ENCODE data around the gene KIAA1217. TPM values are rescaled to one million over a fixed set of nuclear protein-coding genes. Genes with fewer than 3 reads are reported as not detected.

Gene KIAA1217
- total RNA-seq, 1 donor from 2014 or later, result 161 TPM

DNA sequence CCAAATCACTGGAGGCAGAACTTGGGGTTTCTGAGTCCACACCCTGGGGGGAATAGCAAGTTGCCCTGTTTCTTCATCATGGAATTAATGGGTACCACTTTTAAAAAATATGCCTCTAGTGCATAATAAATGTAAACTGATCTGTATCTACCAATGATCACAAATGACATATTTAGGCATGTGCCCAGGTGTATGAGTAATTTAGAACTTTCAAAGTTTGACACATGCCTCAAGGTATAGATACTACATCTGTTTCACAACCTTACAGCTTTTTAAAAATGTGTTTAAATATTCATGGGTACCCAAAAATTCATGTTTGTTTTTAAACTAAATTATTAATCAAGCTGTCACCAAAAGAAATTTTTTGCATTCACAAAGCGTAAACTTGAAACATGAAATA is 226.0 kb downstream of the KIAA1217 start:
- TF ChIP-seq, protein P1, sequence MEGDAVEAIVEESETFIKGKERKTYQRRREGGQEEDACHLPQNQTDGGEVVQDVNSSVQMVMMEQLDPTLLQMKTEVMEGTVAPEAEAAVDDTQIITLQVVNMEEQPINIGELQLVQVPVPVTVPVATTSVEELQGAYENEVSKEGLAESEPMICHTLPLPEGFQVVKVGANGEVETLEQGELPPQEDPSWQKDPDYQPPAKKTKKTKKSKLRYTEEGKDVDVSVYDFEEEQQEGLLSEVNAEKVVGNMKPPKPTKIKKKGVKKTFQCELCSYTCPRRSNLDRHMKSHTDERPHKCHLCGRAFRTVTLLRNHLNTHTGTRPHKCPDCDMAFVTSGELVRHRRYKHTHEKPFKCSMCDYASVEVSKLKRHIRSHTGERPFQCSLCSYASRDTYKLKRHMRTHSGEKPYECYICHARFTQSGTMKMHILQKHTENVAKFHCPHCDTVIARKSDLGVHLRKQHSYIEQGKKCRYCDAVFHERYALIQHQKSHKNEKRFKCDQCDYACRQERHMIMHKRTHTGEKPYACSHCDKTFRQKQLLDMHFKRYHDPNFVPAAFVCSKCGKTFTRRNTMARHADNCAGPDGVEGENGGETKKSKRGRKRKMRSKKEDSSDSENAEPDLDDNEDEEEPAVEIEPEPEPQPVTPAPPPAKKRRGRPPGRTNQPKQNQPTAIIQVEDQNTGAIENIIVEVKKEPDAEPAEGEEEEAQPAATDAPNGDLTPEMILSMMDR (IDR thresholded peaks at IDR 0.05; ENCODE audit: unreplicated experiment), result no peak
- no peak for DNase-seq (ENCODE audit: low spot score in 2 of 2, unreplicated experiment in 2 of 2)
- Mint-ChIP-seq H3K4me3 (no peak overlapping the region), H3K36me3 (peaks cover 53% of the 10 kb centered on the region), H3K27ac (no peak overlapping the region), H3K27me3 (ENCODE audit: low read depth) (no peaks in the 10 kb centered on the region), H3K4me1 (peaks cover 9% of the 10 kb centered on the region), H3K9me3 (no peaks in the 10 kb centered on the region)

DNA sequence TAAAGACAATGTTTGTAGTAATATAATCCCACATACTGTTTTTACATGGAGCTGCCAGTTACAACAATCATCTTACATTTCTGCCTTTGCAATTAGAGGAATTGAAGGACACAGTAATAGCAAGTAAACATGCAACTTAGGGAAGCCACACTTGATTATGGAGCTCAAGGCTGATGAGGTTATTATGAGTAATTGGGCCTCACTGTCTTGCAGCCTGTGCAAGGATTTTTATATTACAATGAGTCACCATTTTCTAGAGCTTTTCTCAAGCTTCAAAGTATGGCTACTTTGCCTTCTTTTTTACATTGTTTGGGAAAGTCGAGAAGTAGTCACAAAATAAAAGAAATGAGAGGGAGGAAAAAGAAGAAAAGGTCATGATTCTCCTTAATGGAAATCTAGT is 226.4 kb downstream of the KIAA1217 start:
- H3K4me1 Mint-ChIP-seq, result peaks cover 13% of the 10 kb centered on the region
- no peak overlapping the region for H3K27ac Mint-ChIP-seq

DNA sequence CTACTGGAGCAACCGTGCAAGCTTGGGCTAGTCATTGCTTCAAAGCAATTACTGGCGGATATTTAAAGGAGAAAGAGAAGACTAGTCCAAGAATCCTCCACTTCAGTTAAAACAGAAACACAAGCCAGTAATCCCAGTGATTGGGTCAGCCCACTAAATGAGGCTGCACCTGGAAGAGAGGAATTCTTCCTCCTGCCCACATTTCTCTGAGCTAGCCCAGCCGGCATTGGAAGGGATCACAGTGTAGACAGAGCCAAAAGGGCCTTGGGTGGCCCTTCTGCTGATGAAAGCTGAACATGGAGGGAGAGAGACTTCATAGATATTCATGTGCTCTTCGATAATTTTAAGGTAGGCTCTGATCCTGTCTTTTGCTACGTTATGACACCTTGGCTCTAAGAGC is 228.4 kb downstream of the KIAA1217 start:
- TF ChIP-seq, protein P1 (IDR thresholded peaks at IDR 0.05; ENCODE audit: unreplicated experiment), result no peak
- Mint-ChIP-seq H3K27ac (no peak overlapping the region), H3K4me3 (no peak overlapping the region), H3K4me1 (peaks cover 27% of the 10 kb centered on the region), H3K36me3 (peaks cover 67% of the 10 kb centered on the region), H3K9me3 (no peaks in the 10 kb centered on the region), H3K27me3 (ENCODE audit: low read depth) (no peaks in the 10 kb centered on the region)
- DNase-seq (ENCODE audit: low spot score in 2 of 2, unreplicated experiment in 2 of 2), result no peak

More for the DNA sequence above, 226.4 kb downstream of the KIAA1217 start:
- no peak for DNase-seq (ENCODE audit: low spot score in 2 of 2, unreplicated experiment in 2 of 2)
- Mint-ChIP-seq H3K9me3 (no peaks in the 10 kb centered on the region), H3K27me3 (ENCODE audit: low read depth) (no peaks in the 10 kb centered on the region), H3K36me3 (peaks cover 57% of the 10 kb centered on the region), H3K4me3 (no peak overlapping the region)
- TF ChIP-seq, protein P1 (IDR thresholded peaks at IDR 0.05; ENCODE audit: unreplicated experiment), result no peak

DNA sequence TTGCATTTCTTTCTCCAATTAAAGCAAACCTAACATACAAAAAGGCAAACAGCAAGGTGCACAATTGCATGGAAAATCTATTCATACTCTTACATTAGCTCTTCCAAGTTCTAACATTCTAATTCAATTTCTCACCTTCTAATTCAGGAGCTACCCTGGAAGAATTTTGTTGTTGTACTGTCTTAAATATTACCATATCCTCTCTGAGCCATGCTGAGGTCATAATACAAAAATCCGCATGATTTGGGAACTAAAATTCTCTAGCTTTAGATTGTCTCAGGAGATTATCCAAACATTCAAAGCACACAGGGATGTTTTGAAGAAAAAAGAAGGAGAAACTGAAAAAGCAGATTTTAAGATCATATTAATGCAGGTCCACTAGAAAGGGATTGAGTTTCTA is 229.9 kb downstream of the KIAA1217 start:
- no peak for DNase-seq (ENCODE audit: low spot score in 2 of 2, unreplicated experiment in 2 of 2)
- H3K4me3 Mint-ChIP-seq, result no peak overlapping the region
- peak overlapping the region; percentile 22 for H3K27ac Mint-ChIP-seq

DNA sequence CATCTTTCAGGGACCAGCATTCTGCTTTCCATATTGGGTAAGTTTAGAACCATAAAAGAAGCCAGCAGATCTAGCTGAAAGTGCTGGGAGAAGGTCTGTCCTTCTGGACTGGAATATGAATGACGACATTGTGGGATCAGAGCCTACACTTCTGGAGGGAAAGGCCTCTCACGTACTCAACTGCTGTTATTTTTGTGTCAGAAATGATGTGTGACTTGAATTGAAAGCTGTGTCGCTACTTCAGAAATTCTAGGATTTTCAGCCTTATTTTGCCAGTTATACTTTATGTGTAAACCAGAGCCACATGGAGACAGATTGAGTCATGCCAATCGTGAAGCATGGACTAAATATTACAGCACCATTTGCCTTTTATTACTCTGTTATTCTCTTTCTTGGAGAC is 231.0 kb downstream of the KIAA1217 start:
- Mint-ChIP-seq H3K36me3 (peaks cover 60% of the 10 kb centered on the region), H3K4me1 (peaks cover 31% of the 10 kb centered on the region), H3K27ac (no peak overlapping the region), H3K4me3 (no peak overlapping the region), H3K27me3 (ENCODE audit: low read depth) (no peaks in the 10 kb centered on the region), H3K9me3 (no peaks in the 10 kb centered on the region)
- TF ChIP-seq, protein P1 (IDR thresholded peaks at IDR 0.05; ENCODE audit: unreplicated experiment), result no peak
- no peak for DNase-seq (ENCODE audit: low spot score in 2 of 2, unreplicated experiment in 2 of 2)

More for the DNA sequence above, 229.9 kb downstream of the KIAA1217 start:
- H3K4me1 Mint-ChIP-seq, result peaks cover 31% of the 10 kb centered on the region
- H3K9me3 Mint-ChIP-seq, result no peaks in the 10 kb centered on the region
- TF ChIP-seq, protein P1 (IDR thresholded peaks at IDR 0.05; ENCODE audit: unreplicated experiment), result no peak
- H3K36me3 Mint-ChIP-seq, result peaks cover 60% of the 10 kb centered on the region
- H3K27me3 Mint-ChIP-seq (ENCODE audit: low read depth), result no peaks in the 10 kb centered on the region
